ENCODE data around the gene PER3.

- TF ChIP-seq, protein P1, sequence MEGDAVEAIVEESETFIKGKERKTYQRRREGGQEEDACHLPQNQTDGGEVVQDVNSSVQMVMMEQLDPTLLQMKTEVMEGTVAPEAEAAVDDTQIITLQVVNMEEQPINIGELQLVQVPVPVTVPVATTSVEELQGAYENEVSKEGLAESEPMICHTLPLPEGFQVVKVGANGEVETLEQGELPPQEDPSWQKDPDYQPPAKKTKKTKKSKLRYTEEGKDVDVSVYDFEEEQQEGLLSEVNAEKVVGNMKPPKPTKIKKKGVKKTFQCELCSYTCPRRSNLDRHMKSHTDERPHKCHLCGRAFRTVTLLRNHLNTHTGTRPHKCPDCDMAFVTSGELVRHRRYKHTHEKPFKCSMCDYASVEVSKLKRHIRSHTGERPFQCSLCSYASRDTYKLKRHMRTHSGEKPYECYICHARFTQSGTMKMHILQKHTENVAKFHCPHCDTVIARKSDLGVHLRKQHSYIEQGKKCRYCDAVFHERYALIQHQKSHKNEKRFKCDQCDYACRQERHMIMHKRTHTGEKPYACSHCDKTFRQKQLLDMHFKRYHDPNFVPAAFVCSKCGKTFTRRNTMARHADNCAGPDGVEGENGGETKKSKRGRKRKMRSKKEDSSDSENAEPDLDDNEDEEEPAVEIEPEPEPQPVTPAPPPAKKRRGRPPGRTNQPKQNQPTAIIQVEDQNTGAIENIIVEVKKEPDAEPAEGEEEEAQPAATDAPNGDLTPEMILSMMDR (CRISPR knock-in tag; IDR thresholded peaks at IDR 0.05): no peak
- TF ChIP-seq YY1 (IDR thresholded peaks at IDR 0.05; ENCODE audit: insufficient read depth, insufficient replicate concordance, low read depth, low read length) (no peak), ZNF543 (CRISPR knock-in tag; IDR thresholded peaks at IDR 0.05) (no peak), ZNF274 (CRISPR knock-in tag; IDR thresholded peaks at IDR 0.05) (no peak), TGIF2 (CRISPR knock-in tag; IDR thresholded peaks at IDR 0.05) (no peak), XBP1 (CRISPR knock-in tag; IDR thresholded peaks at IDR 0.05) (no peak), ATF2 (CRISPR knock-in tag; IDR thresholded peaks at IDR 0.05) (no peak), CHCHD3 (CRISPR knock-in tag; IDR thresholded peaks at IDR 0.05) (no peak), SATB2 (CRISPR knock-in tag; IDR thresholded peaks at IDR 0.05) (no peak), POLR2A (IDR thresholded peaks at IDR 0.05; ENCODE audit: insufficient read depth in 1 of 2, low read depth in 2 of 2, low read length in 2 of 2) (no peak), JUNB (CRISPR knock-in tag; IDR thresholded peaks at IDR 0.05; ENCODE audit: borderline replicate concordance) (no peak), U2AF1 (optimal IDR thresholded peaks at IDR 0.05; ENCODE audit: low read depth, low read length) (no peak)
- TF ChIP-seq, protein P2, sequence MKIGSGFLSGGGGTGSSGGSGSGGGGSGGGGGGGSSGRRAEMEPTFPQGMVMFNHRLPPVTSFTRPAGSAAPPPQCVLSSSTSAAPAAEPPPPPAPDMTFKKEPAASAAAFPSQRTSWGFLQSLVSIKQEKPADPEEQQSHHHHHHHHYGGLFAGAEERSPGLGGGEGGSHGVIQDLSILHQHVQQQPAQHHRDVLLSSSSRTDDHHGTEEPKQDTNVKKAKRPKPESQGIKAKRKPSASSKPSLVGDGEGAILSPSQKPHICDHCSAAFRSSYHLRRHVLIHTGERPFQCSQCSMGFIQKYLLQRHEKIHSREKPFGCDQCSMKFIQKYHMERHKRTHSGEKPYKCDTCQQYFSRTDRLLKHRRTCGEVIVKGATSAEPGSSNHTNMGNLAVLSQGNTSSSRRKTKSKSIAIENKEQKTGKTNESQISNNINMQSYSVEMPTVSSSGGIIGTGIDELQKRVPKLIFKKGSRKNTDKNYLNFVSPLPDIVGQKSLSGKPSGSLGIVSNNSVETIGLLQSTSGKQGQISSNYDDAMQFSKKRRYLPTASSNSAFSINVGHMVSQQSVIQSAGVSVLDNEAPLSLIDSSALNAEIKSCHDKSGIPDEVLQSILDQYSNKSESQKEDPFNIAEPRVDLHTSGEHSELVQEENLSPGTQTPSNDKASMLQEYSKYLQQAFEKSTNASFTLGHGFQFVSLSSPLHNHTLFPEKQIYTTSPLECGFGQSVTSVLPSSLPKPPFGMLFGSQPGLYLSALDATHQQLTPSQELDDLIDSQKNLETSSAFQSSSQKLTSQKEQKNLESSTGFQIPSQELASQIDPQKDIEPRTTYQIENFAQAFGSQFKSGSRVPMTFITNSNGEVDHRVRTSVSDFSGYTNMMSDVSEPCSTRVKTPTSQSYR (CRISPR knock-in tag; IDR thresholded peaks at IDR 0.05; ENCODE audit: borderline replicate concordance): no peak
Measured at GRCh38 chr1:7821282-7821681, 37.2 kb downstream of the PER3 start.
